HL-60 (cell line): ENCODE measurements around the gene ADCY5.

Experiments
- DNase-seq, 2 experiments: peaks; one replicate each; pipeline ENCODE4 v3.0.0-alpha.2; 2010 to 2020; ENCODE audit warnings: low read depth in 1 of 2, low spot score in 1 of 2
- H3K27ac ChIP-seq: fragments of 250-450 bp; sonication (Bioruptor Pico); replicated peaks from 2 replicates; pipeline ENCODE4 v1.5.1; 2020; ENCODE audit warnings: mild to moderate bottlenecking, moderate library complexity
- H3K27me3 ChIP-seq: fragments of 250-450 bp; sonication (Bioruptor Pico); 2 replicates; pipeline ENCODE4 v1.5.1; 2021; ENCODE audit warnings: mild to moderate bottlenecking, moderate library complexity; ENCODE audit not compliant: insufficient read depth, poor library complexity, severe bottlenecking
- H3K4me3 ChIP-seq: replicated peaks from 2 replicates; pipeline ENCODE4 v1.5.1; 2011; ENCODE audit warnings: mild to moderate bottlenecking, control low read depth, low read length; ENCODE audit not compliant: insufficient read depth
- GABPA ChIP-seq: IDR thresholded peaks from 2 replicates; pipeline ENCODE4 v1.6.1; 2012; ENCODE audit warnings: low read depth
- POLR2AphosphoS5 ChIP-seq: IDR thresholded peaks from 2 replicates; pipeline ENCODE4 v1.6.1; 2012; ENCODE audit warnings: low read depth
- SPI1 ChIP-seq: IDR thresholded peaks from 2 replicates; pipeline ENCODE4 v1.6.1; 2012; ENCODE audit warnings: low read depth, mild to moderate bottlenecking, borderline replicate concordance
- TF ChIP-seq, protein P1 (sequence below): IDR thresholded peaks from 2 replicates; pipeline ENCODE4 v1.6.1; 2012; ENCODE audit warnings: low read depth; ENCODE audit not compliant: insufficient replicate concordance
- TF ChIP-seq, protein P2 (sequence below): IDR thresholded peaks from one replicate; pipeline ENCODE4 v1.5.1; 2011; ENCODE audit warnings: low read length, control low read depth, inconsistent platforms; ENCODE audit not compliant: insufficient read depth

The ADCY5 gene

DNA sequence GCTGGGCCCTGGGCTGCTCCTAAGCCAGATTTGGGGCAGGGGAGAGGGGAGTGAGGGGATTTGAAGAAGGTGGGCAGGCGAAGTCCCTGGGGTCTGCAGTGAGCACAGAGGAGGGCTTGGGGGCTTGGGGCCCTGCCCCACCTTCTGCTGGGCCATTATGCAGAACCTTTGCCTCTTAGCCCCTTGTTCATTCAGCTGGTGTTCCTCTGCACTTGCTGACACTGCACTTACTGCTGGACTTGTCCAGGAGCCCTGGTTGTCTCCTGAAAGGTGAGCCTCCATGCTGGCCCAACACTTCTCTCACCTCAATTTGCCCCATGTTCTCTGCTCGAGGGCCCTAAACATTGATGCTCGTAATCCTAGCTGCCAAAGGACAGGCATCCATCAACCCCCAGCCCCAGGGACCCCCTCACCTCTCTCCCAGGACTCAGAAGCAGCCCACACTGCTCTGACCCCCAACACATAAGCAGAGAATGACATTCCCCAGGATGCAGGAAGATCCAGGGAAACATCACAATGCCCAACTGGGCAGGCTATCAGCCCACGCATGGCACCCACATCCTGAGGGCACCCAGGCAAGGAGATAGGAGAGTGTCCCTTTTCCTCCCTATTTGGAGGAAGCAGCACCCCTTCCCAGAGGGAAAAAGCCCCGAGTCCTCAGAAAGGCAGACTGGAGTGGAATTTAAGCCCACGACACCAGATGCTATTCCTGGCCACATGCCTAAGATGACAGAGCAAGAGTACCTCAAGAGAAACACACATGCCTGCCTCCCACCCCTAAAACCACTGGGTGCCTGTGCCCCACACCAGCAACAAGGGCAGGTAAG lies 76.8 kb downstream of the ADCY5 start:
- H3K4me3 ChIP-seq, result no peak overlapping the region

DNA sequence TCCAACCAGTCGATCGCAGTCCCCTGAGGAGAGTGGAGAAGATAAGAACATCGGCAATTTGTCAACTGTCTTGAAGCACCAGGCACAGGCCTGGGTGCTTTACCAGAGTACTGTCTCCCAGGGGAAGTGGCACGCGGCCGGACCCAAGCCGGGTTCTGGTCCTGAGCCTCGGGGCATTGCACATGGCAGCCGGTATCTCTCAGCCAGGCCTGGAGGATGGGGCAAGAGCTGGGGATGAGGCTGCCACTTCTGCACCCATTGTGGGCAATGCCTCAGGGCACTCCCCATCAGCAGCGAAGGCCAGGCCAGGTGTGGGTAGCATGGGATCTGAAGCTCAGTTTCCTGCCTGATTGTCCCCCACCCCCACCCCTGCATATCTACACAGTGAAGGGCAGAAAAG lies 77.5 kb downstream of the ADCY5 start:
- no peak for DNase-seq
- TF ChIP-seq, protein P1, sequence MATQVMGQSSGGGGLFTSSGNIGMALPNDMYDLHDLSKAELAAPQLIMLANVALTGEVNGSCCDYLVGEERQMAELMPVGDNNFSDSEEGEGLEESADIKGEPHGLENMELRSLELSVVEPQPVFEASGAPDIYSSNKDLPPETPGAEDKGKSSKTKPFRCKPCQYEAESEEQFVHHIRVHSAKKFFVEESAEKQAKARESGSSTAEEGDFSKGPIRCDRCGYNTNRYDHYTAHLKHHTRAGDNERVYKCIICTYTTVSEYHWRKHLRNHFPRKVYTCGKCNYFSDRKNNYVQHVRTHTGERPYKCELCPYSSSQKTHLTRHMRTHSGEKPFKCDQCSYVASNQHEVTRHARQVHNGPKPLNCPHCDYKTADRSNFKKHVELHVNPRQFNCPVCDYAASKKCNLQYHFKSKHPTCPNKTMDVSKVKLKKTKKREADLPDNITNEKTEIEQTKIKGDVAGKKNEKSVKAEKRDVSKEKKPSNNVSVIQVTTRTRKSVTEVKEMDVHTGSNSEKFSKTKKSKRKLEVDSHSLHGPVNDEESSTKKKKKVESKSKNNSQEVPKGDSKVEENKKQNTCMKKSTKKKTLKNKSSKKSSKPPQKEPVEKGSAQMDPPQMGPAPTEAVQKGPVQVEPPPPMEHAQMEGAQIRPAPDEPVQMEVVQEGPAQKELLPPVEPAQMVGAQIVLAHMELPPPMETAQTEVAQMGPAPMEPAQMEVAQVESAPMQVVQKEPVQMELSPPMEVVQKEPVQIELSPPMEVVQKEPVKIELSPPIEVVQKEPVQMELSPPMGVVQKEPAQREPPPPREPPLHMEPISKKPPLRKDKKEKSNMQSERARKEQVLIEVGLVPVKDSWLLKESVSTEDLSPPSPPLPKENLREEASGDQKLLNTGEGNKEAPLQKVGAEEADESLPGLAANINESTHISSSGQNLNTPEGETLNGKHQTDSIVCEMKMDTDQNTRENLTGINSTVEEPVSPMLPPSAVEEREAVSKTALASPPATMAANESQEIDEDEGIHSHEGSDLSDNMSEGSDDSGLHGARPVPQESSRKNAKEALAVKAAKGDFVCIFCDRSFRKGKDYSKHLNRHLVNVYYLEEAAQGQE, result no peak
- TF ChIP-seq GABPA, result no peak
- TF ChIP-seq SPI1, result no peak
- no peak for TF ChIP-seq POLR2AphosphoS5
- TF ChIP-seq, protein P2, sequence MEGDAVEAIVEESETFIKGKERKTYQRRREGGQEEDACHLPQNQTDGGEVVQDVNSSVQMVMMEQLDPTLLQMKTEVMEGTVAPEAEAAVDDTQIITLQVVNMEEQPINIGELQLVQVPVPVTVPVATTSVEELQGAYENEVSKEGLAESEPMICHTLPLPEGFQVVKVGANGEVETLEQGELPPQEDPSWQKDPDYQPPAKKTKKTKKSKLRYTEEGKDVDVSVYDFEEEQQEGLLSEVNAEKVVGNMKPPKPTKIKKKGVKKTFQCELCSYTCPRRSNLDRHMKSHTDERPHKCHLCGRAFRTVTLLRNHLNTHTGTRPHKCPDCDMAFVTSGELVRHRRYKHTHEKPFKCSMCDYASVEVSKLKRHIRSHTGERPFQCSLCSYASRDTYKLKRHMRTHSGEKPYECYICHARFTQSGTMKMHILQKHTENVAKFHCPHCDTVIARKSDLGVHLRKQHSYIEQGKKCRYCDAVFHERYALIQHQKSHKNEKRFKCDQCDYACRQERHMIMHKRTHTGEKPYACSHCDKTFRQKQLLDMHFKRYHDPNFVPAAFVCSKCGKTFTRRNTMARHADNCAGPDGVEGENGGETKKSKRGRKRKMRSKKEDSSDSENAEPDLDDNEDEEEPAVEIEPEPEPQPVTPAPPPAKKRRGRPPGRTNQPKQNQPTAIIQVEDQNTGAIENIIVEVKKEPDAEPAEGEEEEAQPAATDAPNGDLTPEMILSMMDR, result no peak
- Histone ChIP-seq H3K27me3 (no peaks in the 10 kb centered on the region), H3K27ac (no peak overlapping the region), H3K4me3 (no peak overlapping the region)

More for the DNA sequence above, 76.8 kb downstream of the ADCY5 start:
- no peak for DNase-seq
- TF ChIP-seq, protein P2, result no peak
- TF ChIP-seq SPI1 (no peak), GABPA (no peak), POLR2AphosphoS5 (no peak)
- TF ChIP-seq, protein P1, result no peak
- no peaks in the 10 kb centered on the region for H3K27me3 ChIP-seq
- no peak overlapping the region for H3K27ac ChIP-seq

DNA sequence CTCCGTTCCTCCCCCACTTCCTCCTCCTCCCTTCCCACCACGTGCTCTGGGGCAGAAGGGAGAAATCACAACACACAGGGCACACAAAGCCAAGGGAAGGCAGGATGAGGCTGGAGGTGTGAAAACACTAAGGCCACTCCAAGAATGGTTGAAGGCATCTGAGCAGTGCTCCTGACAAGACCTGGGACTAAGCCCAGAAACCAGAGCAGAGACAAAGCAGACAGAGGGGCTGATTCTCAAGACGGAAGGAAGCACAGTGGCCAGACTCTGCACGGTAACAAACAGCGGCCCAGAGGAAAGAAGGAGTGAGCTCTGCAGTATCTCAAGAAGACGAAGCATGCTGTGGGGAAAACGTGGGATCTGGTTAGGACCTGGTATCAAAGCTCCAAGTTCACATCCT lies 78.1 kb downstream of the ADCY5 start:
- TF ChIP-seq POLR2AphosphoS5 (no peak), GABPA (no peak), SPI1 (no peak)
- TF ChIP-seq, protein P2, result no peak
- TF ChIP-seq, protein P1, result no peak
- H3K27me3 ChIP-seq, result no peaks in the 10 kb centered on the region
- H3K27ac ChIP-seq, result no peak overlapping the region
- no peak for DNase-seq
- no peak overlapping the region for H3K4me3 ChIP-seq
